Activated CD8-positive, alpha-beta T cell treated with anti-CD3 and anti-CD28 coated beads, Interleukin-2, amount 10 ng/mL, durations not matched to agents 7 days and 5 days (primary cell): Measurements from ENCODE around the gene DNASE1L1. TPM values are rescaled to one million over a fixed set of nuclear protein-coding genes. Genes with fewer than 3 reads are reported as not detected.

ENCODE experiments used
- ATAC-seq: fragments of 150-1000 bp; cut with Tn5 transposase; one replicate; pipeline ENCODE4 v1.10.0; 2021; ENCODE audit warnings: moderate library complexity
- CTCF ChIA-PET: fragments of 350-600 bp; sonication (Branson Sonifier 250); formaldehyde crosslinking; loops from one replicate; lab custom pipeline; 2021; ENCODE audit warnings: antibody characterized with exemption; lab: Charles Lee
- POLR2A ChIA-PET: fragments of 350-600 bp; sonication (Branson Sonifier 250); formaldehyde crosslinking; loops from one replicate; lab custom pipeline; 2021; ENCODE audit warnings: antibody characterized with exemption; lab: Charles Lee
- DNase-seq: peaks from one replicate; pipeline ENCODE4 v3.0.0-alpha.2; 2020
- H3K27ac Mint-ChIP-seq: one replicate; pipeline ENCODE4 v1.8.0; 2021; ENCODE audit warnings: mild to moderate bottlenecking, mixed read lengths
- H3K27me3 Mint-ChIP-seq: one replicate; pipeline ENCODE4 v1.8.0; 2021; ENCODE audit warnings: low read depth, mixed read lengths
- H3K36me3 Mint-ChIP-seq: one replicate; pipeline ENCODE4 v1.8.0; 2021; ENCODE audit warnings: low read depth, mixed read lengths
- H3K4me1 Mint-ChIP-seq: one replicate; pipeline ENCODE4 v1.8.0; 2021; ENCODE audit warnings: low read depth, mixed read lengths
- H3K4me3 Mint-ChIP-seq: one replicate; pipeline ENCODE4 v1.8.0; 2021; ENCODE audit warnings: mild to moderate bottlenecking, mixed read lengths
- H3K9me3 Mint-ChIP-seq: one replicate; pipeline ENCODE4 v1.8.0; 2022; ENCODE audit warnings: mixed read lengths; ENCODE audit not compliant: insufficient read depth
- total RNA-seq, 2 experiments: library from RNA; stranded (reverse); gene quantifications; one replicate each; pipeline ENCODE4 v1.2.3, GENCODE V29; 2021

The DNASE1L1 gene
- total RNA-seq, 2 experiments from 2014 or later: 22.5 to 26.5 TPM

- ChIA-PET POLR2A (interaction anchor here (0.9 to 1.2 kb wide), 2 partner anchors 11 to 148 kb away, joined by 3 read pairs; no protein-coding TSS in a partner anchor), CTCF (no interaction called here)
- peak overlapping the region; percentile 84 for H3K4me3 Mint-ChIP-seq
- H3K27ac Mint-ChIP-seq: peak overlapping the region; percentile 92
- H3K9me3 Mint-ChIP-seq: no peaks in the 10 kb centered on the region
- H3K4me1 Mint-ChIP-seq: peaks cover 34% of the 10 kb centered on the region
- ATAC-seq (no peak), DNase-seq (no peak)
- H3K27me3 Mint-ChIP-seq: no peaks in the 10 kb centered on the region
- peaks cover 7% of the 10 kb centered on the region for H3K36me3 Mint-ChIP-seq
These were observed 29.5 kb downstream of the DNASE1L1 start for GRCh38 chrX:154379569-154379951.

- ATAC-seq (peak; percentile 88), DNase-seq (peak; percentile 97)
- Mint-ChIP-seq H3K36me3 (peaks cover 7% of the 10 kb centered on the region), H3K4me1 (peaks cover 31% of the 10 kb centered on the region), H3K9me3 (no peaks in the 10 kb centered on the region), H3K27ac (peak within 1 kb of the TSS; percentile 92), H3K27me3 (no peaks in the 10 kb centered on the region), H3K4me3 (peak within 1 kb of the TSS; percentile 84)
- POLR2A ChIA-PET: interaction anchor here (0.9 to 1.2 kb wide), 2 partner anchors 10 to 149 kb away, joined by 3 read pairs; no protein-coding TSS in a partner anchor
- CTCF ChIA-PET: no interaction called here
These were observed 30.1 kb downstream of the DNASE1L1 start, which contains the start of gene EMD for GRCh38 chrX:154378799-154379568. TSS of gene EMD (plus strand) at chrX:154379295. CDS start at chrX:154379485, 190 bp downstream.

- Mint-ChIP-seq H3K27ac (peak overlapping the region; percentile 92), H3K9me3 (no peaks in the 10 kb centered on the region), H3K36me3 (peaks cover 7% of the 10 kb centered on the region), H3K27me3 (no peaks in the 10 kb centered on the region), H3K4me1 (peaks cover 35% of the 10 kb centered on the region), H3K4me3 (peak overlapping the region; percentile 84)
- ATAC-seq (peak; percentile 4), DNase-seq (no peak)
- CTCF ChIA-PET: no interaction called here
- POLR2A ChIA-PET: interaction anchor here (1.0 to 1.2 kb wide), 2 partner anchors 20 to 149 kb away, joined by 3 to 4 read pairs; partner anchors contain the start of gene RPL10
These were observed 30.8 kb downstream of the DNASE1L1 start for GRCh38 chrX:154378059-154378798.

- H3K27me3 Mint-ChIP-seq: no peaks in the 10 kb centered on the region
- POLR2A ChIA-PET: no interaction called here
These were observed 32.3 kb downstream of the DNASE1L1 start for GRCh38 chrX:154376774-154377173.

GRCh38 chrX:154375156-154375504 is 33.9 kb downstream of the DNASE1L1 start:
- peak overlapping the region; percentile 55 for H3K4me3 Mint-ChIP-seq
- no peak overlapping the region for H3K27ac Mint-ChIP-seq
- H3K36me3 Mint-ChIP-seq: peaks cover 11% of the 10 kb centered on the region
- DNase-seq: no peak
- no peaks in the 10 kb centered on the region for H3K27me3 Mint-ChIP-seq
- ATAC-seq: no peak
- ChIA-PET CTCF (interaction anchor here (1.4 to 2.2 kb wide), 2 partner anchors 8 to 159 kb away, joined by 4 to 10 read pairs; no protein-coding TSS in a partner anchor), POLR2A (interaction anchor here (1.3 kb wide), 1 partner anchor 167 kb away, joined by 3 read pairs; no protein-coding TSS in a partner anchor)
- H3K9me3 Mint-ChIP-seq: no peaks in the 10 kb centered on the region
- peaks cover 33% of the 10 kb centered on the region for H3K4me1 Mint-ChIP-seq

More at GRCh38 chrX:154376774-154377173, 32.3 kb downstream of the DNASE1L1 start:
- Mint-ChIP-seq H3K27ac (peak overlapping the region; percentile 89), H3K36me3 (peaks cover 10% of the 10 kb centered on the region), H3K4me1 (peaks cover 42% of the 10 kb centered on the region), H3K4me3 (no peak overlapping the region), H3K9me3 (no peaks in the 10 kb centered on the region)
- ATAC-seq (no peak), DNase-seq (no peak)
- CTCF ChIA-PET: no interaction called here

GRCh38 chrX:154374313-154375155 is 34.5 kb downstream of the DNASE1L1 start, which contains the start of gene FLNA:
TSS of gene FLNA (minus strand) at chrX:154374634. CDS start at chrX:154371245, 3,389 bp downstream.
- H3K27ac Mint-ChIP-seq: peak within 1 kb of the TSS; percentile 72
- peak within 1 kb of the TSS; percentile 72 for H3K4me3 Mint-ChIP-seq
- DNase-seq: no peak
- no peak for ATAC-seq
- H3K27me3 Mint-ChIP-seq: no peaks in the 10 kb centered on the region
- peaks cover 14% of the 10 kb centered on the region for H3K36me3 Mint-ChIP-seq
- ChIA-PET CTCF (interaction anchor here (1.2 to 2.2 kb wide), 4 partner anchors 9 to 162 kb away, joined by 3 to 10 read pairs (median 4); no protein-coding TSS in a partner anchor), POLR2A (interaction anchor here (0.6 to 1.4 kb wide), 2 partner anchors 8 to 20 kb away, joined by 3 to 4 read pairs; no protein-coding TSS in a partner anchor)
- H3K4me1 Mint-ChIP-seq: peaks cover 31% of the 10 kb centered on the region
- H3K9me3 Mint-ChIP-seq: no peaks in the 10 kb centered on the region

GRCh38 chrX:154373340-154374306 is 35.4 kb downstream of the DNASE1L1 start:
- Mint-ChIP-seq H3K27ac (peak overlapping the region; percentile 72), H3K36me3 (peaks cover 16% of the 10 kb centered on the region)
- CTCF ChIA-PET: interaction anchor here (0.6 to 2.2 kb wide), 16 partner anchors 8 to 447 kb away, joined by 3 to 10 read pairs (median 4); partner anchors contain the start of gene RPL10

GRCh38 chrX:154372612-154373022 is 36.4 kb downstream of the DNASE1L1 start:
- peak; percentile 14 for ATAC-seq
- ChIA-PET POLR2A (interaction anchor here (0.9 to 1.8 kb wide), 4 partner anchors 25 to 164 kb away, joined by 3 to 13 read pairs (median 4); partner anchors contain the start of gene RPL10), CTCF (interaction anchor here (0.8 to 1.3 kb wide), 7 partner anchors 9 to 446 kb away, joined by 3 to 6 read pairs (median 3); partner anchors contain the start of gene RPL10)
- Mint-ChIP-seq H3K4me1 (peaks cover 35% of the 10 kb centered on the region), H3K27me3 (no peaks in the 10 kb centered on the region), H3K9me3 (no peaks in the 10 kb centered on the region), H3K27ac (peak overlapping the region; percentile 82), H3K4me3 (peak overlapping the region; percentile 79), H3K36me3 (peaks cover 25% of the 10 kb centered on the region)
- peak; percentile 72 for DNase-seq

More at GRCh38 chrX:154373340-154374306, 35.4 kb downstream of the DNASE1L1 start:
- Mint-ChIP-seq H3K27me3 (no peaks in the 10 kb centered on the region), H3K9me3 (no peaks in the 10 kb centered on the region), H3K4me3 (peak overlapping the region; percentile 72), H3K4me1 (peaks cover 31% of the 10 kb centered on the region)
- DNase-seq: no peak
- POLR2A ChIA-PET: interaction anchor here (0.6 to 1.8 kb wide), 6 partner anchors 9 to 163 kb away, joined by 3 to 13 read pairs (median 4); partner anchors contain the start of gene RPL10
- no peak for ATAC-seq

- H3K27me3 Mint-ChIP-seq: no peaks in the 10 kb centered on the region
- H3K4me3 Mint-ChIP-seq: peak overlapping the region; percentile 79
- ChIA-PET CTCF (no interaction called here), POLR2A (interaction anchor here (1.8 kb wide), 1 partner anchor 26 kb away, joined by 13 read pairs; the partner anchor contains the start of gene RPL10)
- no peaks in the 10 kb centered on the region for H3K9me3 Mint-ChIP-seq
- no peak for DNase-seq
- H3K27ac Mint-ChIP-seq: peak overlapping the region; percentile 82
- peaks cover 33% of the 10 kb centered on the region for H3K4me1 Mint-ChIP-seq
- ATAC-seq: peak; percentile 1
- peaks cover 26% of the 10 kb centered on the region for H3K36me3 Mint-ChIP-seq
These were observed 37.2 kb downstream of the DNASE1L1 start for GRCh38 chrX:154371789-154372300.
